HCT116 (cell line): ENCODE measurements around the gene FAHD1. TPM values are rescaled to one million over a fixed set of nuclear protein-coding genes. Genes with fewer than 3 reads are reported as not detected.

ENCODE experiments used
- ATAC-seq: fragments of 200-7000 bp; cut with Tn5 transposase; 2 replicates; pipeline ENCODE4 v1.9.1; 2020; ENCODE audit warnings: mild to moderate bottlenecking, moderate library complexity
- BruUV-seq: library from RNA; stranded (reverse); fragments of 400-500 nt; replicated peaks from 2 replicates; lab custom pipeline; 2021; lab: Mats Ljungman, UMichigan
- CTCF ChIA-PET: fragments of 300-600 bp; sonication (Branson Sonifier 250); formaldehyde crosslinking; loops from one replicate; lab custom pipeline; 2021; ENCODE audit warnings: antibody characterized with exemption; lab: Charles Lee
- POLR2A ChIA-PET: fragments of 300-600, 350-600 bp; sonication (Branson Sonifier 250); formaldehyde crosslinking; loops from one replicate; lab custom pipeline; 2021; ENCODE audit warnings: antibody characterized with exemption; lab: Charles Lee
- RAD21 ChIA-PET, 2 experiments: fragments of 300-600 bp; sonication (Branson Sonifier 250); formaldehyde crosslinking; loops; one replicate each; lab custom pipeline; 2023; ENCODE audit warnings: low total read pairs in 2 of 2; ENCODE audit not compliant: uncharacterized antibody in 2 of 2, unreplicated experiment in 2 of 2, low non-redundant PET in 1 of 2; lab: Charles Lee
- DNase-seq: peaks from one replicate; pipeline ENCODE4 v3.0.0-alpha.2; 2010; ENCODE audit warnings: low read depth, low spot score
- H2AFZ ChIP-seq: fragments of 200-600 bp; shearing (Covaris generic), sonication (generic); 2 replicates; pipeline ENCODE4 v1.6.1; 2017; ENCODE audit warnings: low read depth, mixed run types, mixed read lengths, antibody characterized with exemption, low read length; ENCODE audit not compliant: poor library complexity, severe bottlenecking
- H3K27ac ChIP-seq: 2 replicates; pipeline ENCODE4 v1.5.1; 2012; ENCODE audit warnings: low read depth, low read length
- H3K27me3 ChIP-seq: fragments of 200-600 bp; sonication (generic); 2 replicates; pipeline ENCODE4 v1.6.1; 2016; ENCODE audit warnings: mixed run types, low read length, mixed read lengths; ENCODE audit not compliant: insufficient read depth
- H3K36me3 ChIP-seq, 2 experiments: fragments of 200-500 bp in 1 of 2; fragments of 200-600 bp in 1 of 2; sonication (Bioruptor generic) in 1 of 2; sonication (generic) in 1 of 2; 2 replicates each; pipeline versions ENCODE4 v1.5.1 to v1.6.1; 2014 to 2016; ENCODE audit warnings: low read length in 2 of 2, inconsistent platforms in 1 of 2, mixed read lengths in 1 of 2, mixed run types in 1 of 2; ENCODE audit not compliant: insufficient read depth in 2 of 2, control insufficient read depth in 1 of 2
- H3K4me1 ChIP-seq, 2 experiments: fragments of 200-600 bp in 1 of 2; sonication (generic) in 1 of 2; 2 replicates each; pipeline versions ENCODE4 v1.5.1 to v1.6.1; 2012 to 2017; ENCODE audit warnings: low read length in 2 of 2, inconsistent platforms in 1 of 2, mild to moderate bottlenecking in 1 of 2, mixed read lengths in 1 of 2, mixed run types in 1 of 2, moderate library complexity in 1 of 2; ENCODE audit not compliant: insufficient read depth in 2 of 2, control insufficient read depth in 1 of 2
- H3K4me2 ChIP-seq: fragments of 200-600 bp; sonication (generic); 2 replicates; pipeline ENCODE4 v1.6.1; 2017; ENCODE audit warnings: mixed run types, low read length, mixed read lengths
- H3K4me3 ChIP-seq, 2 experiments: fragments of 200-600 bp in 1 of 2; sonication (generic) in 1 of 2; replicated peaks in 1 of 2; 2 replicates each; pipeline ENCODE4 v1.5.1; 2011 to 2016; ENCODE audit warnings: low read length in 2 of 2, control low read depth in 1 of 2, low read depth in 1 of 2, mild to moderate bottlenecking in 1 of 2, mixed read lengths in 1 of 2, mixed run types in 1 of 2
- H3K79me2 ChIP-seq: fragments of 200-600 bp; sonication (generic); 2 replicates; pipeline ENCODE4 v1.6.1; 2017; ENCODE audit warnings: mild to moderate bottlenecking, mixed run types, low read length, moderate library complexity, mixed read lengths; ENCODE audit not compliant: insufficient read depth
- H3K9ac ChIP-seq: fragments of 200-600 bp; sonication (generic); 2 replicates; pipeline ENCODE4 v1.6.1; 2016; ENCODE audit warnings: low read length, mixed read lengths
- H3K9me2 ChIP-seq: fragments of 200-600 bp; sonication (generic), shearing (Covaris generic); 2 replicates; pipeline ENCODE4 v1.6.1; 2017; ENCODE audit warnings: mixed run types, mild to moderate bottlenecking, moderate library complexity; ENCODE audit not compliant: insufficient read depth
- H3K9me3 ChIP-seq, 2 experiments: fragments of 200-500 bp in 1 of 2; fragments of 200-600 bp in 1 of 2; sonication (Bioruptor generic) in 1 of 2; sonication (generic) in 1 of 2; 2 replicates each; pipeline ENCODE4 v1.6.1; 2014 to 2017; ENCODE audit warnings: low read length in 2 of 2, mixed read lengths in 2 of 2, inconsistent platforms in 1 of 2, low read depth in 1 of 2, mild to moderate bottlenecking in 1 of 2, mixed run types in 1 of 2, moderate library complexity in 1 of 2; ENCODE audit not compliant: control insufficient read depth in 1 of 2, insufficient read depth in 1 of 2
- H4K20me1 ChIP-seq: fragments of 200-600 bp; sonication (generic), shearing (Covaris generic); 2 replicates; pipeline ENCODE4 v1.6.1; 2017; ENCODE audit warnings: mixed run types, mild to moderate bottlenecking, moderate library complexity; ENCODE audit not compliant: insufficient read depth
- EGR1 ChIP-seq: IDR thresholded peaks from 2 replicates; pipeline ENCODE4 v1.6.1; 2012; ENCODE audit warnings: low read depth
- ELF1 ChIP-seq: IDR thresholded peaks from 2 replicates; pipeline ENCODE4 v1.6.1; 2012; ENCODE audit warnings: low read depth, borderline replicate concordance
- EZH2 ChIP-seq: fragments of 200-600 bp; sonication (generic); IDR thresholded peaks from 2 replicates; pipeline ENCODE4 v1.6.1; 2017; ENCODE audit warnings: antibody characterized with exemption, mixed run types
- EZH2phosphoT487 ChIP-seq: fragments of 200-600 bp; IDR thresholded peaks from 2 replicates; pipeline ENCODE4 v1.6.1; 2018; ENCODE audit warnings: antibody characterized with exemption, borderline replicate concordance
- FOSL1 ChIP-seq: IDR thresholded peaks from 2 replicates; pipeline ENCODE4 v1.6.1; 2012; ENCODE audit warnings: low read depth
- JUND ChIP-seq: IDR thresholded peaks from 2 replicates; pipeline ENCODE4 v1.6.1; 2012
- MAX ChIP-seq: IDR thresholded peaks from 2 replicates; pipeline ENCODE4 v1.6.1; 2012
- POLR2A ChIP-seq: IDR thresholded peaks from 2 replicates; pipeline ENCODE4 v1.7.0; 2011; ENCODE audit warnings: borderline replicate concordance; ENCODE audit not compliant: insufficient read depth, insufficient read length; ENCODE audit errors: extremely low read depth
- POLR2AphosphoS5 ChIP-seq: IDR thresholded peaks from 2 replicates; pipeline ENCODE4 v1.6.1; 2011; ENCODE audit warnings: mild to moderate bottlenecking, low read depth, low read length, moderate library complexity
- RAD21 ChIP-seq: IDR thresholded peaks from 2 replicates; pipeline ENCODE4 v1.6.1; 2012; ENCODE audit warnings: low read depth, mild to moderate bottlenecking
- SIN3A ChIP-seq: IDR thresholded peaks from 2 replicates; pipeline ENCODE4 v1.6.1; 2012; ENCODE audit warnings: low read depth
- SP1 ChIP-seq: IDR thresholded peaks from 2 replicates; pipeline ENCODE4 v1.6.1; 2012; ENCODE audit warnings: low read depth
- SRF ChIP-seq: IDR thresholded peaks from 2 replicates; pipeline ENCODE4 v1.6.1; 2012; ENCODE audit warnings: low read depth
- TCF7L2 ChIP-seq: IDR thresholded peaks from 2 replicates; pipeline ENCODE4 v1.7.0; 2011; ENCODE audit warnings: borderline replicate concordance, inconsistent platforms; ENCODE audit not compliant: insufficient read depth, insufficient read length; ENCODE audit errors: extremely low read depth
- YY1 ChIP-seq: IDR thresholded peaks from 2 replicates; pipeline ENCODE4 v1.6.1; 2011; ENCODE audit warnings: low read length, low read depth, moderate library complexity, mild to moderate bottlenecking; ENCODE audit not compliant: insufficient replicate concordance; ENCODE audit errors: extremely low read depth
- intact Hi-C: fragments of 100-400 bp; cut with micrococcal nuclease; formaldehyde crosslinking; loops from 2 replicates; pipeline ENCODE4 v1.10.0; 2022
- total RNA-seq: library from RNA; stranded (reverse); gene quantifications from one replicate; pipeline ENCODE4 v1.2.1, GENCODE V29; 2021; ENCODE audit not compliant: unreplicated experiment
- TF ChIP-seq, protein P1 (sequence below): IDR thresholded peaks from 2 replicates; pipeline ENCODE4 v1.6.1; 2012; ENCODE audit warnings: low read depth
- TF ChIP-seq, protein P2 (sequence below), 3 experiments: fragments of 200-600 bp in 1 of 3; sonication (generic) in 1 of 3; IDR thresholded peaks in 2 of 3; conservative IDR thresholded peaks in 1 of 3; 2 replicates each; pipeline ENCODE4 v1.5.1; 2012 to 2017; ENCODE audit warnings: low read depth in 2 of 3, low read length in 2 of 3, antibody characterized with exemption in 1 of 3, borderline replicate concordance in 1 of 3, control low read depth in 1 of 3, mild to moderate bottlenecking in 1 of 3, mixed read lengths in 1 of 3, mixed run types in 1 of 3, moderate library complexity in 1 of 3; ENCODE audit not compliant: insufficient read depth in 1 of 3

The FAHD1 gene
- total RNA-seq, 1 experiment from 2014 or later: 25.8 TPM

DNA sequence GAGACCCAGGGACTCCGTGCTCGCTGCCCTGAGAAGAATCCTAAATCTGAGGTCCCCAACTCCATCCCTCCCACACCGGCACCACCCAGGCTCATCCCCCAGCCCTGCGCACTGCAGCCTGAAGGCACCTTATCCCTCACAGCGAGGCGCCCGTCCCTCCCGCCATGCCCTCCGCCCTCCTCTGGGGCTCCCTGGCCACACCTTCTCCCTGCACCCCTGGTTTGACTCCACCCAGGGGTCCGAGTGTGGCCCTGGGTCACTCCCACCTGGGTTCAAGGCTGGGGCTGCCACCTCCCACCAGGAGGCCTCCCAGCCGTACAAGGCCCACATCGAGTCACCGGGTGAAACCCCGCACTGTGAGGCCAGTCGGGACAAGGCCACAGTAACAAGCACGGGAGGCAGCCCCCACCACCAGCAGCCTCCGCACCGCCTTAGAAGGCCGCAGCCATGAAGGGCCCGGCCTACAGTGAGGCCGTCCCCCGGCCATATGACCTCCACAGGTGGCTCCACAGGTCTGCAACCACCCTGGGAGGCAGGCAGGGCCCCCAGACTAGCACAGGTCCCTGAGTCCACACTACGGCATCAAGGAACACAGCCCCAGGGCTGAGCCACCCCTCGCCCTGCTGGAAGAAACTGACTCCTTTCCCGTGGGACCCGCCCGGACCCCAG lies 8.7 kb upstream of the FAHD1 start:
- no peaks in the 10 kb centered on the region for H3K4me1 ChIP-seq
- H3K4me3 ChIP-seq: no peak overlapping the region
- no peaks in the 10 kb centered on the region for H3K79me2 ChIP-seq
- 0 out of 4 replicates have a peak, but pooled peaks cover 2 to 5% of the 10 kb centered on the region in 2 experiments for H3K36me3 ChIP-seq
- intact Hi-C loops: no loop called here
- no peak overlapping the region for H3K9ac ChIP-seq
- H3K9me2 ChIP-seq: no peaks in the 10 kb centered on the region
- H3K27me3 ChIP-seq: no peaks in the 10 kb centered on the region
- H4K20me1 ChIP-seq: no peaks in the 10 kb centered on the region
- RAD21 ChIA-PET: no interaction called here
- BruUV-seq: no TSS peak
- CTCF ChIA-PET: no interaction called here
- no peak overlapping the region for H3K27ac ChIP-seq
- TF ChIP-seq EZH2phosphoT487 (no peak), POLR2AphosphoS5 (no peak), EZH2 (no peak), EGR1 (no peak), MAX (no peak), RAD21 (no peak), ELF1 (no peak), TCF7L2 (no peak), SP1 (no peak), FOSL1 (no peak), YY1 (no peak), JUND (no peak), SIN3A (no peak), SRF (no peak), POLR2A (no peak)
- TF ChIP-seq, protein P1, sequence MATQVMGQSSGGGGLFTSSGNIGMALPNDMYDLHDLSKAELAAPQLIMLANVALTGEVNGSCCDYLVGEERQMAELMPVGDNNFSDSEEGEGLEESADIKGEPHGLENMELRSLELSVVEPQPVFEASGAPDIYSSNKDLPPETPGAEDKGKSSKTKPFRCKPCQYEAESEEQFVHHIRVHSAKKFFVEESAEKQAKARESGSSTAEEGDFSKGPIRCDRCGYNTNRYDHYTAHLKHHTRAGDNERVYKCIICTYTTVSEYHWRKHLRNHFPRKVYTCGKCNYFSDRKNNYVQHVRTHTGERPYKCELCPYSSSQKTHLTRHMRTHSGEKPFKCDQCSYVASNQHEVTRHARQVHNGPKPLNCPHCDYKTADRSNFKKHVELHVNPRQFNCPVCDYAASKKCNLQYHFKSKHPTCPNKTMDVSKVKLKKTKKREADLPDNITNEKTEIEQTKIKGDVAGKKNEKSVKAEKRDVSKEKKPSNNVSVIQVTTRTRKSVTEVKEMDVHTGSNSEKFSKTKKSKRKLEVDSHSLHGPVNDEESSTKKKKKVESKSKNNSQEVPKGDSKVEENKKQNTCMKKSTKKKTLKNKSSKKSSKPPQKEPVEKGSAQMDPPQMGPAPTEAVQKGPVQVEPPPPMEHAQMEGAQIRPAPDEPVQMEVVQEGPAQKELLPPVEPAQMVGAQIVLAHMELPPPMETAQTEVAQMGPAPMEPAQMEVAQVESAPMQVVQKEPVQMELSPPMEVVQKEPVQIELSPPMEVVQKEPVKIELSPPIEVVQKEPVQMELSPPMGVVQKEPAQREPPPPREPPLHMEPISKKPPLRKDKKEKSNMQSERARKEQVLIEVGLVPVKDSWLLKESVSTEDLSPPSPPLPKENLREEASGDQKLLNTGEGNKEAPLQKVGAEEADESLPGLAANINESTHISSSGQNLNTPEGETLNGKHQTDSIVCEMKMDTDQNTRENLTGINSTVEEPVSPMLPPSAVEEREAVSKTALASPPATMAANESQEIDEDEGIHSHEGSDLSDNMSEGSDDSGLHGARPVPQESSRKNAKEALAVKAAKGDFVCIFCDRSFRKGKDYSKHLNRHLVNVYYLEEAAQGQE: no peak
- TF ChIP-seq, protein P2, sequence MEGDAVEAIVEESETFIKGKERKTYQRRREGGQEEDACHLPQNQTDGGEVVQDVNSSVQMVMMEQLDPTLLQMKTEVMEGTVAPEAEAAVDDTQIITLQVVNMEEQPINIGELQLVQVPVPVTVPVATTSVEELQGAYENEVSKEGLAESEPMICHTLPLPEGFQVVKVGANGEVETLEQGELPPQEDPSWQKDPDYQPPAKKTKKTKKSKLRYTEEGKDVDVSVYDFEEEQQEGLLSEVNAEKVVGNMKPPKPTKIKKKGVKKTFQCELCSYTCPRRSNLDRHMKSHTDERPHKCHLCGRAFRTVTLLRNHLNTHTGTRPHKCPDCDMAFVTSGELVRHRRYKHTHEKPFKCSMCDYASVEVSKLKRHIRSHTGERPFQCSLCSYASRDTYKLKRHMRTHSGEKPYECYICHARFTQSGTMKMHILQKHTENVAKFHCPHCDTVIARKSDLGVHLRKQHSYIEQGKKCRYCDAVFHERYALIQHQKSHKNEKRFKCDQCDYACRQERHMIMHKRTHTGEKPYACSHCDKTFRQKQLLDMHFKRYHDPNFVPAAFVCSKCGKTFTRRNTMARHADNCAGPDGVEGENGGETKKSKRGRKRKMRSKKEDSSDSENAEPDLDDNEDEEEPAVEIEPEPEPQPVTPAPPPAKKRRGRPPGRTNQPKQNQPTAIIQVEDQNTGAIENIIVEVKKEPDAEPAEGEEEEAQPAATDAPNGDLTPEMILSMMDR (IDR thresholded peaks at IDR 0.05 in 2 of 3, conservative IDR thresholded peaks at IDR 0.05 in 1 of 3; ENCODE audit: borderline replicate concordance in 1 of 3, insufficient read depth in 1 of 3, low read depth in 2 of 3, low read length in 2 of 3): no peak
- ATAC-seq (no peak), DNase-seq (no peak)
- H2AFZ ChIP-seq: no peak overlapping the region
- POLR2A ChIA-PET: no interaction called here
- no peaks in the 10 kb centered on the region for H3K9me3 ChIP-seq
- no peak overlapping the region for H3K4me2 ChIP-seq
